Cardiac muscle cell (in vitro differentiated cells and primary cell): ENCODE data around the gene CITED1. TPM values are rescaled to one million over a fixed set of nuclear protein-coding genes. Genes with fewer than 3 reads are reported as not detected.

Experiments
- DNase-seq, 2 donors: peaks; one replicate each; pipeline versions ENCODE4 v3.0.0 to v3.0.0-alpha.2; 2010 to 2017; ENCODE audit warnings: low read depth in 1 of 2, low spot score in 1 of 2
- H3K27ac ChIP-seq: fragments of 200-600 bp; sonication (generic); 2 replicates; pipeline ENCODE4 v1.5.1; 2016
- H3K27me3 ChIP-seq: fragments of 200-600 bp; sonication (generic); 2 replicates; pipeline ENCODE4 v1.6.0; 2016; ENCODE audit warnings: control low read depth
- H3K36me3 ChIP-seq: fragments of 200-600 bp; sonication (generic); 2 replicates; pipeline ENCODE4 v1.5.1; 2016; ENCODE audit warnings: control low read depth
- H3K4me1 ChIP-seq: fragments of 200-600 bp; sonication (generic); 2 replicates; pipeline ENCODE4 v1.8.1; 2017; ENCODE audit warnings: low read depth, mild to moderate bottlenecking, mixed run types
- H3K4me3 ChIP-seq: fragments of 200-600 bp; sonication (generic); 2 replicates; pipeline ENCODE4 v1.5.1; 2016; ENCODE audit warnings: mild to moderate bottlenecking
- H3K9me3 ChIP-seq: fragments of 200-600 bp; sonication (generic); 2 replicates; pipeline ENCODE4 v1.5.1; 2017; ENCODE audit warnings: low read depth, mild to moderate bottlenecking, control low read depth
- polyA plus RNA-seq: library from polyadenylated mRNA; unstranded; fragments of >200 nt; fragmentation: Nextera tagmentation; extraction: Ambion mirVana; gene quantifications from 2 replicates; pipeline ENCODE4 v1.2.1, GENCODE V29; 2016
- total RNA-seq: library from RNA; depleted of rRNA; stranded (reverse); fragments of >200 nt; gene quantifications from 2 replicates; pipeline ENCODE4 v1.2.3, GENCODE V29; 2016
- TF ChIP-seq, protein P1 (sequence below): IDR thresholded peaks from 2 replicates; pipeline ENCODE4 v1.5.1; 2012; ENCODE audit warnings: low read depth, mild to moderate bottlenecking, low read length

CITED1 gene
- total and polyA plus RNA-seq, 2 experiments from 2014 or later = 1.0 to 1.1 TPM

DNA sequence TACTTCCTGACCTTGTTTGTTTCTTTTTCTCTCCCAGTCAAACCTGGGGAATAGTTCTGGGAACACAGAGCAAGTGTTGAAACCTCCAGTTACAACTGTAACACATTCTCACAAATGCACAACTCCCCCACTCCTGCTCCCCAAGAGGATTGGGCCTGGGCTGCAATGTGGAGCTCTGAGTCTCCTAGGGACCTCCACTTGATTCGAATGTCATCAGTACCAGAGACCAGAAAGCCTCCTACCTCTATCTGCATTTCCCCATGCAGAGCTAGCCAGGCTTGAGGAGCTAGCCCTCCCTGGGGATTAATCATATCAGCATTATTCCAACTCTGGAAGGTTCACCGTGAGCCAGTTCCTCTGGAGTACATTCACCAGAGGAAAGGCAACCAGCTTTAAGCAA, 41.7 kb upstream of the CITED1 start:
- Histone ChIP-seq H3K36me3 (no peaks in the 10 kb centered on the region), H3K27me3 (no peaks in the 10 kb centered on the region), H3K9me3 (no peaks in the 10 kb centered on the region), H3K4me3 (no peak overlapping the region), H3K27ac (no peak overlapping the region), H3K4me1 (no peaks in the 10 kb centered on the region)
- TF ChIP-seq, protein P1, sequence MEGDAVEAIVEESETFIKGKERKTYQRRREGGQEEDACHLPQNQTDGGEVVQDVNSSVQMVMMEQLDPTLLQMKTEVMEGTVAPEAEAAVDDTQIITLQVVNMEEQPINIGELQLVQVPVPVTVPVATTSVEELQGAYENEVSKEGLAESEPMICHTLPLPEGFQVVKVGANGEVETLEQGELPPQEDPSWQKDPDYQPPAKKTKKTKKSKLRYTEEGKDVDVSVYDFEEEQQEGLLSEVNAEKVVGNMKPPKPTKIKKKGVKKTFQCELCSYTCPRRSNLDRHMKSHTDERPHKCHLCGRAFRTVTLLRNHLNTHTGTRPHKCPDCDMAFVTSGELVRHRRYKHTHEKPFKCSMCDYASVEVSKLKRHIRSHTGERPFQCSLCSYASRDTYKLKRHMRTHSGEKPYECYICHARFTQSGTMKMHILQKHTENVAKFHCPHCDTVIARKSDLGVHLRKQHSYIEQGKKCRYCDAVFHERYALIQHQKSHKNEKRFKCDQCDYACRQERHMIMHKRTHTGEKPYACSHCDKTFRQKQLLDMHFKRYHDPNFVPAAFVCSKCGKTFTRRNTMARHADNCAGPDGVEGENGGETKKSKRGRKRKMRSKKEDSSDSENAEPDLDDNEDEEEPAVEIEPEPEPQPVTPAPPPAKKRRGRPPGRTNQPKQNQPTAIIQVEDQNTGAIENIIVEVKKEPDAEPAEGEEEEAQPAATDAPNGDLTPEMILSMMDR = no peak
- DNase-seq = peak in 1 of 2 donors; percentile 61

DNA sequence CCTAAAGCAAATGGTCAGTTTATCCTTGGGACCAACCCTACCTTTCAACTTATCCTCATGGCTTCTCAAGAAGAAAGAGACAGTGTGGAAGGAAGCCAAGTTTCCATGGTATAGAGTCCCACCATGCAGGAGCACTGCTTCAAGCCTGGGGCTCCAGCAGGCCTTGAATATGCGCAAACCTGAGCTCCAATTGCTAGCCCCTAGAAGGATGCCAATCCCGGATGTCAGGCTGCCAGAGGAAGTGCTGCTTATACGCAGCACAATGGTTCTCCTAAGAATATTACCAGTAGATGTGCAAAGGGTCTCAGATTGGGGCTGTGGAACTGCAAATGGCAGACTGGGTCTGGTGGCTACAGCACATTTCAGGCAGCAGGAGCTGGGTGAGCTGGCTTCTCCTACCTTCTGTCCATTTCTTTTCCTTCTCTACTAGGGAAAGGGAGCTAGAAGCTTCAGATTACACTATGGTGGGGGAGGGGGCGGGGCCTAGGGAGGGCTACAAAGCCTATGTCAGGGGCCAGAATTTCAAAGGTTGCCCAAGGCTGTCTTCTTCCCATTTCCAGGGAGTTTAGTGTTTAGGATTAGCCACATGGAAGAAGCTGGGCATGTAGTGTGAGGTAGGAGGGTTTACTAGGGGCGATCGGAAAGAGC, 40.7 kb upstream of the CITED1 start:
- H3K9me3 ChIP-seq = no peaks in the 10 kb centered on the region
- no peak overlapping the region for H3K4me3 ChIP-seq
- no peak overlapping the region for H3K27ac ChIP-seq
- no peaks in the 10 kb centered on the region for H3K27me3 ChIP-seq
- H3K36me3 ChIP-seq = no peaks in the 10 kb centered on the region
- TF ChIP-seq, protein P1 = no peak
- H3K4me1 ChIP-seq = no peaks in the 10 kb centered on the region
- no peak for DNase-seq

DNA sequence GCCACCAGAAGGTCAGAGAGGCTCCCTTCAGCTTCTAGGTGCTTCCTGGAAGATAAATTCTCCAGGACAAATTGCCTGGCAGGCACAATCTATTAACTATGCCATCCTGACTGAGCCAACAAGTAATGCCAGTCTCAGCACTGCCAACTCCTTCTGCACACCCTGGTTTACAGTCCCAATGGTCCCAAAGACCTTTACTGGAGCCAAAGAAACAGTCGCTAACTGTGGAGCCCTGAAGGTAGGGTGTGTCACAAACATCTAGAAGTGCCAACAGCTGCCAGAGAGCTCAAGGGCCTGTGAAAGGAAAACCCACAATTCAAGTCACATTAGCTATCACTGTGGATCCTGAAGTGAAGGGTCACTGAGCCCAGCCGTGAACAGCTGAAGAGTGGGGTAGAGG, 34.9 kb upstream of the CITED1 start:
- no peaks in the 10 kb centered on the region for H3K36me3 ChIP-seq

DNA sequence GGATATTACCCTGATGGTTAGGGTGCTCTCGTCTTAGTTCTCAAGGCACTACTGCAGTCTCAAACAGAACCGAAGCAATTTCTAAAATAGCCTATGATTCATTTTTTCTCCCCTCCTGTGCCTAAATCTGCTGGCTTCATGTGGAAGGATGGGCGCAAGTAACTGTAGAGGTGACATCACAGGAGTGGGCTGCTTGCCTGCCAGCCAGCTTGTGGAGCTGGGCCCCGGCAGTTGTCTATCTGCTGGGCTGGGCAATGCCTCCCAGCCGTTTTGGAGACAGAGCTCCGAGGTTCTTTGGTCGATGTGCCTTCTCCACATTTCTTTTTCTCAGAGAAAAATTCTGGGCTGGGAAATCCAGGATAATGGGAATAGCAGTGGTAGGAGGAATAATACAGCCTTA, 34.3 kb upstream of the CITED1 start:
- Histone ChIP-seq H3K4me3 (no peak overlapping the region), H3K36me3 (no peaks in the 10 kb centered on the region), H3K4me1 (no peaks in the 10 kb centered on the region), H3K27ac (no peak overlapping the region), H3K9me3 (no peaks in the 10 kb centered on the region), H3K27me3 (no peaks in the 10 kb centered on the region)
- no peak for DNase-seq
- TF ChIP-seq, protein P1 = no peak

More for the DNA sequence above, 34.9 kb upstream of the CITED1 start:
- no peak for DNase-seq
- TF ChIP-seq, protein P1 = no peak
- Histone ChIP-seq H3K9me3 (no peaks in the 10 kb centered on the region), H3K4me3 (no peak overlapping the region), H3K27ac (no peak overlapping the region), H3K27me3 (no peaks in the 10 kb centered on the region), H3K4me1 (no peaks in the 10 kb centered on the region)

DNA sequence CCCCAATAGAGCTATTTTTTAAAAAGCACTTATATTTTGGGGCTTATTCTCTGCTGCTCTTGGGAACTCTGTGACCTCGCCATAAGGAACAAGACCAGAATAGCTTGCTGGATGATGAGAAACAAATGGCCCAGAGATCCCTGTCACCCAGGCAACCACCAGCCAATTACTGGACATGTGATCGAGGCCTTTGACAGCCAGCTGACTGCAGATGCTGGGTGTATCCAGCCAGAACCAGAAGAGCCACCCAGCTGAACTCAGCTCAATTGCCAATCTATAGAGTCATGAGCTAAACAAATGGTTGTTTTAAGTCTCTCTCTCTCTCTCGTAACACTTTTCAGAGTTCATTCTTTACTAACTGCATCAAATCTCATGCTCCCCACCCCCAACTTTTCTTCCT, 24.4 kb upstream of the CITED1 start:
- Histone ChIP-seq H3K27ac (no peak overlapping the region), H3K4me1 (no peaks in the 10 kb centered on the region), H3K27me3 (no peaks in the 10 kb centered on the region), H3K9me3 (no peaks in the 10 kb centered on the region), H3K4me3 (no peak overlapping the region), H3K36me3 (no peaks in the 10 kb centered on the region)
- DNase-seq = no peak
- TF ChIP-seq, protein P1 = no peak
